ENCODE data around the gene ZDHHC12. TPM values are rescaled to one million over a fixed set of nuclear protein-coding genes. Genes with fewer than 3 reads are reported as not detected.

ZDHHC12 gene
- total and polyA plus RNA-seq, 2 of the 8 experiments (the other 6 are each of a cell fraction or from before 2014, with no cell fraction given), result 35.0 to 93.8 TPM

GRCh38 chr9:128733256-128733655 lies 9.3 kb upstream of the ZDHHC12 start (continued):
- no peak for TF ChIP-seq SUZ12 (IDR thresholded peaks at IDR 0.05; ENCODE audit: low read length)
- no peak for TF ChIP-seq ATF2 (IDR thresholded peaks at IDR 0.05; ENCODE audit: low read length)
- TF ChIP-seq TAF7 (optimal IDR thresholded peaks at IDR 0.05; ENCODE audit: borderline replicate concordance, low read depth, low read length), result no peak
- TF ChIP-seq BRCA1 (IDR thresholded peaks at IDR 0.05; ENCODE audit: low read depth, low read length), result no peak; the same call in 1 of the 2 replicates

Measured in H1 (cell line).